ENCODE data around the gene CDK2AP2.

- TF ChIP-seq, protein P1, sequence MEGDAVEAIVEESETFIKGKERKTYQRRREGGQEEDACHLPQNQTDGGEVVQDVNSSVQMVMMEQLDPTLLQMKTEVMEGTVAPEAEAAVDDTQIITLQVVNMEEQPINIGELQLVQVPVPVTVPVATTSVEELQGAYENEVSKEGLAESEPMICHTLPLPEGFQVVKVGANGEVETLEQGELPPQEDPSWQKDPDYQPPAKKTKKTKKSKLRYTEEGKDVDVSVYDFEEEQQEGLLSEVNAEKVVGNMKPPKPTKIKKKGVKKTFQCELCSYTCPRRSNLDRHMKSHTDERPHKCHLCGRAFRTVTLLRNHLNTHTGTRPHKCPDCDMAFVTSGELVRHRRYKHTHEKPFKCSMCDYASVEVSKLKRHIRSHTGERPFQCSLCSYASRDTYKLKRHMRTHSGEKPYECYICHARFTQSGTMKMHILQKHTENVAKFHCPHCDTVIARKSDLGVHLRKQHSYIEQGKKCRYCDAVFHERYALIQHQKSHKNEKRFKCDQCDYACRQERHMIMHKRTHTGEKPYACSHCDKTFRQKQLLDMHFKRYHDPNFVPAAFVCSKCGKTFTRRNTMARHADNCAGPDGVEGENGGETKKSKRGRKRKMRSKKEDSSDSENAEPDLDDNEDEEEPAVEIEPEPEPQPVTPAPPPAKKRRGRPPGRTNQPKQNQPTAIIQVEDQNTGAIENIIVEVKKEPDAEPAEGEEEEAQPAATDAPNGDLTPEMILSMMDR (IDR thresholded peaks at IDR 0.05) = no peak
- TF ChIP-seq POLR2A (IDR thresholded peaks at IDR 0.05) = no peak
These were observed 609 bp downstream of the CDK2AP2 start for GRCh38 chr11:67507242-67507863.

Data from Peyer's patch (tissue), 4 donors.